ENCODE measurements around the gene DHRS2.

DNA sequence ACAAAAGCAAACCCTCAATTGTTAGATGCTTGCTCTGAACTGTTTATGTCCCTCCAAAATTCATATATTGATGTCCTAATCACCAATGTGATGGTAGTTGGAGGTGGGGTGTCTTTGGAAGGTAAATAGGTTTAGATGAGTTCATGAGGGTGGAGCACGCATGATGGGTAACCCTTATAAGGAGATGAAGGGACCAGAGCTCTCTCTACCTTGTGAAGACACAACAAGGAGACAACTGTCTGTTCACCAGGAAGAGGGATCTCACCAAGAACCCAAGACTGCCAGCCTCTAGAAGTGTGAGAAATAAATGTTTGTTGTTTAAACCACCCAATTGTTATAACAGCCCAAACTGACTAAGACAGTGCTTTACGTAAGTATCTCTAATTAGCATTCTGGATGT, 27.0 kb downstream of the DHRS2 start:
- TF ChIP-seq GATA2 (CRISPR knock-in tag; IDR thresholded peaks at IDR 0.05) (no peak), EP300 (IDR thresholded peaks at IDR 0.05; ENCODE audit: borderline replicate concordance in 1 of 2, low read depth in 1 of 2, low read length in 1 of 2) (no peak)

Measured in SK-N-SH (cell line).